Transverse colon (tissue), 3 donors: ENCODE results near the gene STPG1.

Experiments
- CTCF ChIP-seq, 5 experiments: fragments of 200-600 bp in 3 of 5; fragments of 450-650 bp in 2 of 5; sonication (generic) in 3 of 5; IDR thresholded peaks; 1 replicate in 2 of 5; 2 replicates in 3 of 5; pipeline ENCODE4 v1.5.1; 2016 to 2017; ENCODE audit warnings: antibody characterized with exemption in 5 of 5, inconsistent platforms in 3 of 5, mild to moderate bottlenecking in 2 of 5, moderate library complexity in 1 of 5
- EP300 ChIP-seq: sonication (generic); formaldehyde crosslinking; IDR thresholded peaks from one replicate; pipeline ENCODE4 v1.6.1; 2017; ENCODE audit warnings: antibody characterized with exemption, low read depth

GRCh38 chr1:24417681-24418080 lies 4.1 kb upstream of the STPG1 start:
- no peak for TF ChIP-seq EP300
- TF ChIP-seq CTCF (IDR thresholded peaks at IDR 0.05): no peak
